ENCODE results near the gene SLITRK1. TPM values are rescaled to one million over a fixed set of nuclear protein-coding genes. Genes with fewer than 3 reads are reported as not detected.

SLITRK1 gene
- total RNA-seq, 2 donors from 2014 or later: not detected

DNA sequence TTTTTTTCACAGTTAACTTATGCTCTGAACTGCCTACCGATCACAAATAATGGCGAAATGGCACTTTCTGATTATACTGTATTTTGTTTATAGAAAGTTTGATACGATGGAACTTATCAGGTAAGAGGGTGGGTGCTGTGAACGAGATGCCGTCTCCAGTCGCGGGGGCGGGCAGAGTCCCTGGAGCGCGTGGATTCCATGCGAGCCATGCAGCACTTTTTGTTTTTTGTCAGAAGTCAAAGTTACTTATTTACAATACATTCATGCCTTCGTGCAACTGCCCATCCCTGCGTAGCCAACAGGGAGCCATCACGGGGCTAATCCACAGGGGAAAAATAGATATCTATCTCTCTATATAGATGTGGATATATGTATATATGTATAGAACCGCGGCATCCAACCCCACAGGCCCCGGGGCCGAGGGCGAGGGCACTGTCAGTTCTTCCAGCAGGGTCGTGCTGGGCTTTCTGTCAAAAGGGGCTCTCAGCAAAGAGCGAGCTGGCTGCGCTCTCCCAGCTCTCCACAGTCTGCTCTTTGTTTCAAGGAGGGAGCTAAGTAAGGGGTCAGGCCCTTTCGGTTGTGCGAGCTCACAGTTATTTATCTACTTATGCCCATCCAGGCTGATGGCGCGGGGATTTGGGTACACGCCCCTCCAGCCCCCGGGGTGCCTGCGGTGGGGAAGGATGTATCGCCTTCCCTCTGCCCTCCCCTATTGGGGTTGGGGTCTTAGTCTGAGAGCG, 3.4 kb downstream of the SLITRK1 start:
- Mint-ChIP-seq H3K9me3 (peaks cover 8 to 14% of the 10 kb centered on the region in 2 donors), H3K27ac (no peak overlapping the region), H3K36me3 (peaks cover 24 to 34% of the 10 kb centered on the region in 2 donors)
- no peak for ATAC-seq
- no peak for DNase-seq (ENCODE audit: low spot score in 2 of 2)

DNA sequence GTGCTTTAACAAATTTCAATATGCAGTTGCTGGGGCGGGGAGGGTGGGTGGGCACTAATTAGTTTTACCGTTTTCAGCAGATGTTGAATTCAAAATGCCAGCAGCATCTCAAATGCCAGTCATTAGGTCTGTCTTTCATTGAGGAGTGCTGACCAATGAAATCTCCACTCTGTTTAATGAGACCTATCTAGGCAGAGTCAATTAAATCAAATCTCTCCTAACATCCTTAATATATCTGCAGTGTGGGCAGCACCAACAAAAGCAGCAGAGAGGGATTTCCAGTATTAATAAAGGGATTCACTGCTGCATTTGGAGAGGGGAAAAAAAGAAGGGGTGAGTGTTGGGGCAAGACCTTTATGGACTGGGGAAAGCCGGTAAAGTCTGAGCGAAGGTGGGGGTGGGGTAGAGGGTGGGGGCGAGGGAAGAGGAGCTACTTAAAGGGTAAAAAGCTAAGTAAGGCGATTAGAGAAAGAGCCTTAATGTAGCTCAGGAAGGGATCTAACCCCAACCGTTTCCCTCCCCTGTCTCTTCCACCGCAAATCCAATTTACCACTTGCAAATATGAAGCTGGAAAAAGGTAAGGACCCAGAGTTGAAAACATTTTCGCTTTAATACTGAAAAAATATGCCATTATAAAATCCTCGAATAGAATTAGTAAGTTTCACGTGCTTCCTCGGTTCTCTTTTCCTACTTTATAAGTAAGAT, 4.5 kb downstream of the SLITRK1 start:
- H3K9me3 Mint-ChIP-seq: peaks cover 8 to 14% of the 10 kb centered on the region in 2 donors

DNA sequence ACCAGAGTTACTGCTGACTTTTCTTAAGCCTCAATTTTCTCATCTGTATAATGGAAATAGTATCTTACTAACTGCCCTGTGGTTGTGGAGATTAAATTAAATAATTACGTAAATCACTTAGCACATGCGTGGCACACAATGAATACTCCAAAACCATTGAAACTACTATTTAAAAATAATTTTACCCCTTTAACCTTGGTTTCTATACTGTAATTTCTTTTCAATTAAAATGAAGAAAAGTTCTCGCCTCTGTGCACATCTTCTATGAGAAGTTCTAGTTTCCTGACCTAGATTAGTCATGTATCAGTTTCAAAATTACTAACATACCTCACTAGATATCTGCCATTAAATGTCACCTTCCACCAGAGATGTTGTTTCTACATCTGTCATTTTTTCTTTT, 5.7 kb downstream of the SLITRK1 start:
- Mint-ChIP-seq H3K9me3 (peaks cover 10 to 17% of the 10 kb centered on the region in 2 donors), H3K36me3 (peaks cover 22 to 24% of the 10 kb centered on the region in 2 donors), H3K27ac (no peak overlapping the region)
- ATAC-seq (peak; percentile 78 to 94), DNase-seq (ENCODE audit: low spot score in 2 of 2) (no peak)

More for the DNA sequence above, 4.5 kb downstream of the SLITRK1 start:
- H3K27ac Mint-ChIP-seq: no peak overlapping the region
- H3K36me3 Mint-ChIP-seq: peaks cover 24 to 31% of the 10 kb centered on the region in 2 donors
- ATAC-seq: no peak
- DNase-seq (ENCODE audit: low spot score in 2 of 2): no peak

DNA sequence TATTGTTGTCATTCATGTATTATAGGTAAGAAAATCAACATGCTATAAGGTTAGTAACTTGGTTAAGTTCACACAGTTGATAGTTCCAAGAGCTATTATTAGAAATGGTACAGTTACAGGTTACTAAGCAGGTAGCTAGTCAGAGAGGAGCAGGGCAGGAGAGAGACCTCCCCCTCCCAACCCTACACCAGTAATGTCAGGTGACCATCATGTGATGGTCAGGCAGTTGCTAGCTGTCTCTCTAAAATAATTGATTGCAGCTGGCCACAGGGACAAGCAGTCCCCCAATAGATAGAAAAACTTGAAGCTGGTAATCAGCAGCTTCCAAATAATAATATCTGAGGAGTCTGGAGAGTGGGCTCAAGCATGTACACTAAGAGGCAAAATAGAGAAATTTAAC, 14.6 kb downstream of the SLITRK1 start:
- no peak for ATAC-seq
- no peak for DNase-seq (ENCODE audit: low spot score in 2 of 2)
- Mint-ChIP-seq H3K27ac (no peak overlapping the region), H3K9me3 (peaks cover 5 to 6% of the 10 kb centered on the region in 2 donors), H3K36me3 (no peaks in the 10 kb centered on the region)

DNA sequence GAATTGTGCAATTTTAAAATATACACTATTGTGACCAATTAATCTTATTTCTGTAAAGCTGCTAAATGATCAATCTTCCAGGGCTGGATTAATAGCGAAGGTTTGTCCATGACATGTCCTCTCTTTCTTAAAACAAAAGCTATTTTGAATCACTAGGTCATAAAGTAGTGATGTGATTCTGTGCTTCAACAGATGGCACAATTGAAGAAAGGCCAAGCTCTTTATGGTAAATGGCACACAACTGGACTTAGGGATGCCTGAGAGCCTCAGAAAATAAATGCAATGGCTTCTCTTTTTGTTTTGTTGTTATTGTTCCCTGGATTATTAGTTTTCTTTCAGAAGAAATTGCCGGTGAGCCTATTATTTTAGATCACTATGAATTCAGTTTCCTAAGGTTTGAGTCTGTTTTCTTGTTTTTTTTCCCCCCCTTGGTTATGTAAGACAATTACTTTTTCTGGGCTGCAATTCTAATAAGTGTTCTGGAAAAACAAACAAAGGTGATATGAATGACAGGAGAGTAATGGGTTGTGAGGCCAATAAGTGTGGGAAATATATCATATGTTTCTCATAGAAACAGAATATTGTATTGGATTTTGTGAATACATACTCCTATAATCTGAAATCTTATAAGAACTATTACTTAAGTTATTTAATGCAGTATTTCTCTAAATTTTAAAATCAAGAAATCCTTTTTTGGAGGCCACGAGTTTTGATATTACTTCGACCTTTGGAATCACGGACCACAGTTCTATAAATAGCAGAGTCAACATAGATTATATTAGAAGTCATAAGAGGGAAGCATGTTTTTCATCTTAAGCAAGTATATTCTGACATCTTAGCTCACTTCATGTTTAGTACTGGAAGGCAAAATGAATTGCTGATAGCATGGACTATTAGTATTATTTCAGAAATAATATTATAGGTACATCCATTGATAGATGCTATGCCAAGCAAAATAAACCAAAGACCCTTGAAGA, 16.8 kb downstream of the SLITRK1 start:
- Mint-ChIP-seq H3K27ac (no peak overlapping the region), H3K9me3 (peaks cover under 1% of the 10 kb centered on the region in 2 donors), H3K36me3 (no peaks in the 10 kb centered on the region)
- ATAC-seq (no peak), DNase-seq (ENCODE audit: low spot score in 2 of 2) (no peak)

DNA sequence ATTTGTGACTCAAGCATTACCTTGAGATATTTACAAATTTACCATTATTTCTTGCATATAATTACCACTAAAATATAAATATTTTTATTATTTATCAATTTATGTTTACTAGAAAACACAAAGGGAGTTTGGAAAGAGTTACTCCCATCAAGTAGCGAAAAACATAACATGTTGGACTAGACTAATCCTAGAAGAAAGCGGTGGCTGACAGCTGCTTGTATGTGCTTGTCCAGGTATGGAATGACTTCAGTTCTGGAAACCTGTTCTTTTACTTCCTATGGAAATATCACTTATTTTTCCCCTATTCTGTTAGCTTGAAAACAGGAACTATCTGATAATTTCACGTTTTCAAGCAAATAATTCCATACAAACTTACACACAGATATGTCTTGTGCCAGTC, 28.5 kb downstream of the SLITRK1 start:
- Mint-ChIP-seq H3K27ac (no peak overlapping the region), H3K36me3 (no peaks in the 10 kb centered on the region), H3K9me3 (peaks cover 0 to 5% of the 10 kb centered on the region in 2 donors)
- no peak for DNase-seq (ENCODE audit: low spot score in 2 of 2)
- no peak for ATAC-seq

DNA sequence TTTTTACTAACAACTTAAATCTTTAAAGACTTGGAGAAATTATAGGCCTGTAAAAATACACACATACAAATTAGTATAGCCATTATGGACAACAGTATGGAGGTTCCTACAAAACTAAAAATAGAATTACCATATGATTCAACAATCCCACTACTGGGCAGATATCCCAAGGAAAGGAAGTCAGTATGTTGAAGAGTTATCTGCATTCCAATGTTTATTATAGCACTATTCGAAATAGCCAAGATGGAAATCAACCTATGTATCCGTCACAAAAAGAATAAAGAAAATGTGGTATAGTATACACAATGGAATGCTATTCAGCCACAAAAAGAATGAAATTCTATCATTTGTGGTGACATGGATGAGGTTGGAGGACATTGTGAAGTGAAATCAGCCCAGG, 37.2 kb downstream of the SLITRK1 start:
- ATAC-seq: no peak
- DNase-seq (ENCODE audit: low spot score in 2 of 2): no peak
- H3K36me3 Mint-ChIP-seq: no peaks in the 10 kb centered on the region
- H3K27ac Mint-ChIP-seq: no peak overlapping the region
- peaks cover 15 to 16% of the 10 kb centered on the region in 2 donors for H3K9me3 Mint-ChIP-seq

DNA sequence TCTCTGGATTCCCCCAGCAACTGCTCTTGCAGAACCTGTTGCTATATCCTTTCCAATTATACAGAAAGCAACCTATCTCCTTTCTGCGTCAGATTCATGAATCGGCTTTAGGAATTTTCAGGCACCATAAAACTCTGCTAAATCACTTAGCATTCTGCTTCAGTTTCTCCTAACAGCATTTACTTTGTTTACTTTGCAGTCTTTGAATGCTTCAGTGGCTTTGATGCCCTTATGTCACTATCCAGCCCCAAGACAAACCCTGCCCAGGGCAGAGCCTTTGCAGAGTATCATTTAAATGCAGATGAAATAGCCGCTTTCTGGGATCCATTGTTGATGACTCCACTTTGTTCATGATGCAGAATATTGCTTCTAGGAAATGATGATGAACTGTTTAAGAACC, 43.1 kb downstream of the SLITRK1 start:
- H3K36me3 Mint-ChIP-seq: no peaks in the 10 kb centered on the region
- H3K9me3 Mint-ChIP-seq: peaks cover 0 to 4% of the 10 kb centered on the region in 2 donors
- ATAC-seq (no peak), DNase-seq (ENCODE audit: low spot score in 2 of 2) (no peak)
- no peak overlapping the region for H3K27ac Mint-ChIP-seq

DNA sequence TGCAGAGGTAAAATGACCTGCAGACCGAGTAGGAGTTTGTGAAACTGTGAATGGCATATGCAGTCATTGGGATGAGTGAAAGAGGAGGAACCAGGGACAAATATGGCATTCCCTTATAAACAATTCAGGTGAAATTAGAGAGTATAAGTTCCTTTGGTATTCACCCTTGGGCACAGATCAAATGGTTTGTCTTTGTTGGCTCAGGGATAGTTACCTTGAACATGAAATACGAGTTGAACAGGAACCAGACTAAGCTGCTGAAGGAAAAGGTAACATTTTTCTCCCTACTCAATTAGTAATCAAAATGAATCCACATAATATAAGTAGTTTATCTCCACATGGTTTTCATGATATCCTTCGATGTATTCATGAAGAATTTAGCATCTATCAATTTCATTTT, 50.5 kb downstream of the SLITRK1 start:
- Mint-ChIP-seq H3K27ac (no peak overlapping the region), H3K9me3 (peaks cover 12 to 15% of the 10 kb centered on the region in 2 donors), H3K36me3 (no peaks in the 10 kb centered on the region)
- DNase-seq (ENCODE audit: low spot score in 2 of 2): no peak
- no peak for ATAC-seq

DNA sequence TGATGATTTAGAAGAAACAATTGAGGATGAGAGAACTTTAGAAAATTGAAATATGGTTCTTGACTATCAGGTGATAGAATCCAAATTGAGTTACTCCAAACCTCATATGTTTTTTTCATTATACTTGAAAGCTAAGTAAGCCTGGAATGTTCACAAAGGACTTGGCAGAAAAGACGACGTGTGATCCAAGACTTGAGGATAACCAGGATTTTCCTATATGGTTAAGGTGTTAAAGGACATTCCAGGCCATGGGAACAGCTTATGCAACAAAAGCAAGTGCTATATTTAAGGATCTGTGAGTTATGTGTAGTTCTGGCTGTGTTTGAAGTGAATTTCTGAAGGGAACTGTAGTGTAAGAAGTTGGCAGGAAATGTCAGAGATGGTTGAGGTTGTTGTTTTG, 52.5 kb downstream of the SLITRK1 start:
- no peak for ATAC-seq
- Mint-ChIP-seq H3K27ac (no peak overlapping the region), H3K9me3 (peaks cover 10 to 15% of the 10 kb centered on the region in 2 donors), H3K36me3 (no peaks in the 10 kb centered on the region)
- no peak for DNase-seq (ENCODE audit: low spot score in 2 of 2)

DNA sequence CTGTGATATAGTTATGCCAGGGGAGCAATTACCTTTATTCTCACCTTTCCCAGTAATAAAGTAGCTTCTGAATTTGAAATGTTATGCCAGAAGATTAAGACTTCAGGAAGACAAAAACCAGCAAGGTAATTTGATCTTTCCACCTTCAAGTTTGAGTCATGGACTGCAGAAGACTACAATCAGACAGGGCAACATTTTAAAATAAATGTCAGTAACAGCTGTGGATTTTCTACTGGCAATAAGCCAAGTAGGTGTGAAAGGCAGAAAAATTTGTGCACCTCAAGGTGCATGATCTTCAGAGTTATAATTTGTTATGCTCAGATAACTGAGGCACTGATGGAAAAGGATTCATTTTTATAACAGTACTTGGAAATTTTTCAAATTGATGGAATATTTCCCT, 54.9 kb downstream of the SLITRK1 start:
- H3K9me3 Mint-ChIP-seq: peaks cover 10 to 11% of the 10 kb centered on the region in 2 donors
- no peaks in the 10 kb centered on the region for H3K36me3 Mint-ChIP-seq
- DNase-seq (ENCODE audit: low spot score in 2 of 2) (no peak), ATAC-seq (no peak)
- no peak overlapping the region for H3K27ac Mint-ChIP-seq

All from activated naive CD4-positive, alpha-beta T cell treated with anti-CD3 and anti-CD28 coated beads, Interleukin-2, amount 50 U/mL, for 72 hours (primary cell).